Liver (tissue), 9 donors: ENCODE measurements around the gene MISP. TPM values are rescaled to one million over a fixed set of nuclear protein-coding genes. Genes with fewer than 3 reads are reported as not detected.

ENCODE experiments used
- DNase-seq: peaks from one replicate; pipeline ENCODE4 v3.0.0-alpha.2; 2017; ENCODE audit warnings: low spot score
- H3K27ac ChIP-seq, 2 donors: one replicate each; pipeline ENCODE4 v1.7.0; 2013; ENCODE audit warnings: inconsistent platforms in 2 of 2, low read length in 2 of 2, control low read depth in 1 of 2, low read depth in 1 of 2, mild to moderate bottlenecking in 1 of 2
- H3K27me3 ChIP-seq, 4 donors: one replicate each; pipeline versions ENCODE4 v1.6.1 to v1.7.0; 2013; ENCODE audit warnings: low read length in 3 of 4, inconsistent platforms in 1 of 4, mild to moderate bottlenecking in 1 of 4, moderate library complexity in 1 of 4; ENCODE audit not compliant: control insufficient read depth in 4 of 4, insufficient read depth in 4 of 4
- H3K36me3 ChIP-seq, 4 donors: one replicate each; pipeline versions ENCODE4 v1.6.1 to v1.7.0; 2013; ENCODE audit warnings: low read length in 3 of 4, mild to moderate bottlenecking in 3 of 4, low read depth in 1 of 4, moderate library complexity in 1 of 4; ENCODE audit not compliant: control insufficient read depth in 4 of 4, insufficient read depth in 3 of 4
- H3K4me1 ChIP-seq, 4 donors: one replicate each; pipeline versions ENCODE4 v1.6.1 to v1.7.0; 2013; ENCODE audit warnings: low read length in 3 of 4, mild to moderate bottlenecking in 3 of 4, moderate library complexity in 1 of 4; ENCODE audit not compliant: control insufficient read depth in 4 of 4, insufficient read depth in 4 of 4
- H3K4me3 ChIP-seq, 3 donors: one replicate each; pipeline versions ENCODE4 v1.6.1 to v1.7.0; 2013; ENCODE audit warnings: low read length in 3 of 3, control low read depth in 1 of 3, low read depth in 1 of 3, mild to moderate bottlenecking in 1 of 3
- H3K9ac ChIP-seq, 2 donors: one replicate each; pipeline ENCODE4 v1.7.0; 2013; ENCODE audit warnings: low read length in 2 of 2, mild to moderate bottlenecking in 2 of 2, moderate library complexity in 2 of 2, control low read depth in 1 of 2, low read depth in 1 of 2
- H3K9me3 ChIP-seq, 4 donors: one replicate each; pipeline versions ENCODE4 v1.6.1 to v1.7.0; 2013; ENCODE audit warnings: low read length in 3 of 4; ENCODE audit not compliant: control insufficient read depth in 4 of 4
- EGR1 ChIP-seq, 2 donors: IDR thresholded peaks; 2 replicates each; pipeline ENCODE4 v1.6.1; 2016 to 2018; ENCODE audit warnings: antibody characterized with exemption in 2 of 2, low read depth in 2 of 2
- FOXA1 ChIP-seq: IDR thresholded peaks from 2 replicates; pipeline ENCODE4 v1.6.1; 2016; ENCODE audit warnings: antibody characterized with exemption
- HNF4A ChIP-seq, 2 donors: conservative IDR thresholded peaks; 2 replicates each; pipeline ENCODE4 v1.6.1; 2016; ENCODE audit warnings: antibody characterized with exemption in 2 of 2, mild to moderate bottlenecking in 2 of 2
- RXRA ChIP-seq, 2 donors: IDR thresholded peaks; 2 replicates each; pipeline ENCODE4 v1.6.1; 2017 to 2018; ENCODE audit warnings: antibody characterized with exemption in 2 of 2, mild to moderate bottlenecking in 1 of 2
- TAF1 ChIP-seq: conservative IDR thresholded peaks from 2 replicates; pipeline ENCODE4 v1.6.1; 2016; ENCODE audit warnings: antibody characterized with exemption, mild to moderate bottlenecking
- YY1 ChIP-seq: IDR thresholded peaks from 2 replicates; pipeline ENCODE4 v1.6.1; 2016; ENCODE audit warnings: antibody characterized with exemption, mild to moderate bottlenecking
- ZBTB33 ChIP-seq: IDR thresholded peaks from 2 replicates; pipeline ENCODE4 v1.6.1; 2016; ENCODE audit warnings: antibody characterized with exemption
- WGBS: extraction: QIAGEN DNeasy Blood & Tissue Kit; methylation state at CpG from one replicate; pipeline ENCODE4 v1.1.7; 2013; 5-methylcytosine and 5-hydroxymethylcytosine counted together
- polyA plus RNA-seq, 2 donors: library from polyadenylated mRNA; stranded (reverse) in 1 of 2; unstranded in 1 of 2; fragments of 200-250 nt in 1 of 2; fragments of >200 nt in 1 of 2; fragmentation: Nextera tagmentation in 1 of 2; extraction: Ambion mirVana in 1 of 2; gene quantifications; one replicate each; pipeline versions ENCODE4 v1.2.1 to v1.2.3, GENCODE V29; 2013 to 2015
- total RNA-seq, 2 donors: library from RNA; depleted of rRNA; stranded (reverse); fragments of >200 nt; gene quantifications; one replicate each; pipeline ENCODE4 v1.2.3, GENCODE V29; 2014
- TF ChIP-seq, protein P1 (sequence below): fragments of 150-350 bp; IDR thresholded peaks from 2 replicates; pipeline ENCODE4 v1.5.1; 2017; ENCODE audit warnings: improper control_type of control experiment, low read depth, low read length; ENCODE audit not compliant: missing input control
- TF ChIP-seq, protein P2 (sequence below): IDR thresholded peaks from 2 replicates; pipeline ENCODE4 v1.6.1; 2016; ENCODE audit warnings: antibody characterized with exemption
- TF ChIP-seq, protein P3 (sequence below): IDR thresholded peaks from 2 replicates; pipeline ENCODE4 v1.6.1; 2016; ENCODE audit warnings: antibody characterized with exemption, mild to moderate bottlenecking
- donor health status: healthy.
- donor health status: healthy.
- donor health status: healthy.
- donor health status: healthy.
- donor health status: healthy.

MISP gene
- total and polyA plus RNA-seq, 4 donors: 0.05 to 0.08 TPM; not detected in 2

DNA sequence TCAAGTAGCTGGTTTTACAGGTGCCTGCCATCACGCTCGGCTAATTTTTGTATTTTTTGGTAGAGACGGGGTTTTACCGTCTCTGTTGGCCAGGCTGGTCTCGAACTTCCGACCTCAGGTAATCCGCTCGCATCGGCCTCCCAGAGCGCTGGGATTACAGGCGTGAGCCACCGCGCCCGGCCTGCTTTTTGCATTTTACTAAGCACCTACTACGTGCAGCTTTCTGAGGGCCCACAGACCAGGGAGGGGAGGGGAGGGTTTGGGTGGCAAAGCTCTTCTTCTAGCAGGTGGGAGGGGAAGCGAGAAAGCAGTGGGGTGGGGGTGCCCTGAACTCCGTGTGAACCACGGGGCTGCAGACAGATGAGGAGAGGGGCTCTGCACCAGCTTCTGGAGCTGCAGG, 27.2 kb upstream of the MISP start:
- no peaks in the 10 kb centered on the region for H3K36me3 ChIP-seq
- H3K4me1 ChIP-seq: peaks cover 0 to 7% (median 3%) of the 10 kb centered on the region in 4 donors
- no peak for DNase-seq
- no peak overlapping the region for H3K27ac ChIP-seq
- H3K4me3 ChIP-seq: no peak overlapping the region
- TF ChIP-seq YY1 (no peak), FOXA1 (no peak), TAF1 (no peak), RXRA (IDR thresholded peaks at IDR 0.05) (no peak), ZBTB33 (no peak)
- TF ChIP-seq, protein P1, sequence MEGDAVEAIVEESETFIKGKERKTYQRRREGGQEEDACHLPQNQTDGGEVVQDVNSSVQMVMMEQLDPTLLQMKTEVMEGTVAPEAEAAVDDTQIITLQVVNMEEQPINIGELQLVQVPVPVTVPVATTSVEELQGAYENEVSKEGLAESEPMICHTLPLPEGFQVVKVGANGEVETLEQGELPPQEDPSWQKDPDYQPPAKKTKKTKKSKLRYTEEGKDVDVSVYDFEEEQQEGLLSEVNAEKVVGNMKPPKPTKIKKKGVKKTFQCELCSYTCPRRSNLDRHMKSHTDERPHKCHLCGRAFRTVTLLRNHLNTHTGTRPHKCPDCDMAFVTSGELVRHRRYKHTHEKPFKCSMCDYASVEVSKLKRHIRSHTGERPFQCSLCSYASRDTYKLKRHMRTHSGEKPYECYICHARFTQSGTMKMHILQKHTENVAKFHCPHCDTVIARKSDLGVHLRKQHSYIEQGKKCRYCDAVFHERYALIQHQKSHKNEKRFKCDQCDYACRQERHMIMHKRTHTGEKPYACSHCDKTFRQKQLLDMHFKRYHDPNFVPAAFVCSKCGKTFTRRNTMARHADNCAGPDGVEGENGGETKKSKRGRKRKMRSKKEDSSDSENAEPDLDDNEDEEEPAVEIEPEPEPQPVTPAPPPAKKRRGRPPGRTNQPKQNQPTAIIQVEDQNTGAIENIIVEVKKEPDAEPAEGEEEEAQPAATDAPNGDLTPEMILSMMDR: no peak
- TF ChIP-seq, protein P2, sequence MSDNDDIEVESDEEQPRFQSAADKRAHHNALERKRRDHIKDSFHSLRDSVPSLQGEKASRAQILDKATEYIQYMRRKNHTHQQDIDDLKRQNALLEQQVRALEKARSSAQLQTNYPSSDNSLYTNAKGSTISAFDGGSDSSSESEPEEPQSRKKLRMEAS: no peak
- H3K9me3 ChIP-seq: no peaks in the 10 kb centered on the region
- peaks cover 0 to 3% (median 1%) of the 10 kb centered on the region in 4 donors for H3K27me3 ChIP-seq
- 88% methylated on average over 18 of the region's 18 CpGs for WGBS
- H3K9ac ChIP-seq: no peak overlapping the region

DNA sequence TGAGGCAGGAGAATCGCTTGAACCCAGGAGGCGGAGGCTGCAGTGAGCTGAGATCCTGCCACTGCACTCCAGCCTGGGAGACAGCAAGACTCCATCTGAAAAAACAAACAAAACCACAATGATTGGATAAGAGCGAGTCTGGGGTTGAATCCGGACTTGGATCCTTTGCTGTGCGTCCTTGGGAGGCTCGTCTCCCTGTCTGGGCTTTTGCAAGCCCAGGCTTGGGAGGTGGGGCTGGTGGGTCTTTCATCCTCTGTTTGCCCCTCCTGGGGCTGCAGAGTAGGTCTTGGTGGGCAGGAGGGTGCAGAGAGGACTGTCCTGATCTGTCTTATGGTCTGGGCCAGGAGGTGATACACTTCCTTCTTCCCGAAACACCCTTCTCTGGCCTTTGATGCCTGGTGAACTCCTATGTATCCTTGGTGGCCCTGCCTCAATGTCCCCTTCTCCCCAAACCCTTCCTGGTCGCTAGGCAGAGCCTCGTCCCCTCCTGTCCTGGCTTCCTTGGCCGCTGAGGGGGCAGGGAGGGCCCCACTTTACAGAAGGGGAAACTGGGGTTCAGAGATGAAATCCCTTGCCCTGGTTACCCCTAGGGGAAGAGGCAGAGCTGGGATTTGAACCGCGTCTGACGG, 25.3 kb upstream of the MISP start:
- DNase-seq: no peak
- 83% methylated on average over 13 of the region's 13 CpGs for WGBS
- Histone ChIP-seq H3K9ac (no peak overlapping the region), H3K4me3 (no peak overlapping the region), H3K27me3 (peaks cover 0 to 2% (median 0%) of the 10 kb centered on the region in 4 donors), H3K36me3 (no peaks in the 10 kb centered on the region), H3K9me3 (no peaks in the 10 kb centered on the region), H3K4me1 (no peaks in the 10 kb centered on the region), H3K27ac (no peak overlapping the region)
- TF ChIP-seq, protein P1: no peak
- TF ChIP-seq ZBTB33: no peak
- TF ChIP-seq EGR1 (IDR thresholded peaks at IDR 0.05; ENCODE audit: low read depth in 2 of 2): no peak
- TF ChIP-seq HNF4A (conservative IDR thresholded peaks at IDR 0.05): no peak
- no peak for TF ChIP-seq YY1
- TF ChIP-seq, protein P3, sequence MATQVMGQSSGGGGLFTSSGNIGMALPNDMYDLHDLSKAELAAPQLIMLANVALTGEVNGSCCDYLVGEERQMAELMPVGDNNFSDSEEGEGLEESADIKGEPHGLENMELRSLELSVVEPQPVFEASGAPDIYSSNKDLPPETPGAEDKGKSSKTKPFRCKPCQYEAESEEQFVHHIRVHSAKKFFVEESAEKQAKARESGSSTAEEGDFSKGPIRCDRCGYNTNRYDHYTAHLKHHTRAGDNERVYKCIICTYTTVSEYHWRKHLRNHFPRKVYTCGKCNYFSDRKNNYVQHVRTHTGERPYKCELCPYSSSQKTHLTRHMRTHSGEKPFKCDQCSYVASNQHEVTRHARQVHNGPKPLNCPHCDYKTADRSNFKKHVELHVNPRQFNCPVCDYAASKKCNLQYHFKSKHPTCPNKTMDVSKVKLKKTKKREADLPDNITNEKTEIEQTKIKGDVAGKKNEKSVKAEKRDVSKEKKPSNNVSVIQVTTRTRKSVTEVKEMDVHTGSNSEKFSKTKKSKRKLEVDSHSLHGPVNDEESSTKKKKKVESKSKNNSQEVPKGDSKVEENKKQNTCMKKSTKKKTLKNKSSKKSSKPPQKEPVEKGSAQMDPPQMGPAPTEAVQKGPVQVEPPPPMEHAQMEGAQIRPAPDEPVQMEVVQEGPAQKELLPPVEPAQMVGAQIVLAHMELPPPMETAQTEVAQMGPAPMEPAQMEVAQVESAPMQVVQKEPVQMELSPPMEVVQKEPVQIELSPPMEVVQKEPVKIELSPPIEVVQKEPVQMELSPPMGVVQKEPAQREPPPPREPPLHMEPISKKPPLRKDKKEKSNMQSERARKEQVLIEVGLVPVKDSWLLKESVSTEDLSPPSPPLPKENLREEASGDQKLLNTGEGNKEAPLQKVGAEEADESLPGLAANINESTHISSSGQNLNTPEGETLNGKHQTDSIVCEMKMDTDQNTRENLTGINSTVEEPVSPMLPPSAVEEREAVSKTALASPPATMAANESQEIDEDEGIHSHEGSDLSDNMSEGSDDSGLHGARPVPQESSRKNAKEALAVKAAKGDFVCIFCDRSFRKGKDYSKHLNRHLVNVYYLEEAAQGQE: no peak
- TF ChIP-seq TAF1: no peak
